HL-60 (cell line): ENCODE data around the gene XPO1.

ENCODE experiments used
- CTCF ChIP-seq: IDR thresholded peaks from one replicate; pipeline ENCODE4 v1.5.1; 2011; ENCODE audit warnings: low read length, control low read depth, inconsistent platforms; ENCODE audit not compliant: insufficient read depth
- POLR2AphosphoS5 ChIP-seq: IDR thresholded peaks from 2 replicates; pipeline ENCODE4 v1.6.1; 2012; ENCODE audit warnings: low read depth
- TF ChIP-seq, protein P1 (sequence below): IDR thresholded peaks from 2 replicates; pipeline ENCODE4 v1.6.1; 2012; ENCODE audit warnings: low read depth; ENCODE audit not compliant: insufficient replicate concordance

- TF ChIP-seq CTCF (no peak), POLR2AphosphoS5 (no peak)
- TF ChIP-seq, protein P1, sequence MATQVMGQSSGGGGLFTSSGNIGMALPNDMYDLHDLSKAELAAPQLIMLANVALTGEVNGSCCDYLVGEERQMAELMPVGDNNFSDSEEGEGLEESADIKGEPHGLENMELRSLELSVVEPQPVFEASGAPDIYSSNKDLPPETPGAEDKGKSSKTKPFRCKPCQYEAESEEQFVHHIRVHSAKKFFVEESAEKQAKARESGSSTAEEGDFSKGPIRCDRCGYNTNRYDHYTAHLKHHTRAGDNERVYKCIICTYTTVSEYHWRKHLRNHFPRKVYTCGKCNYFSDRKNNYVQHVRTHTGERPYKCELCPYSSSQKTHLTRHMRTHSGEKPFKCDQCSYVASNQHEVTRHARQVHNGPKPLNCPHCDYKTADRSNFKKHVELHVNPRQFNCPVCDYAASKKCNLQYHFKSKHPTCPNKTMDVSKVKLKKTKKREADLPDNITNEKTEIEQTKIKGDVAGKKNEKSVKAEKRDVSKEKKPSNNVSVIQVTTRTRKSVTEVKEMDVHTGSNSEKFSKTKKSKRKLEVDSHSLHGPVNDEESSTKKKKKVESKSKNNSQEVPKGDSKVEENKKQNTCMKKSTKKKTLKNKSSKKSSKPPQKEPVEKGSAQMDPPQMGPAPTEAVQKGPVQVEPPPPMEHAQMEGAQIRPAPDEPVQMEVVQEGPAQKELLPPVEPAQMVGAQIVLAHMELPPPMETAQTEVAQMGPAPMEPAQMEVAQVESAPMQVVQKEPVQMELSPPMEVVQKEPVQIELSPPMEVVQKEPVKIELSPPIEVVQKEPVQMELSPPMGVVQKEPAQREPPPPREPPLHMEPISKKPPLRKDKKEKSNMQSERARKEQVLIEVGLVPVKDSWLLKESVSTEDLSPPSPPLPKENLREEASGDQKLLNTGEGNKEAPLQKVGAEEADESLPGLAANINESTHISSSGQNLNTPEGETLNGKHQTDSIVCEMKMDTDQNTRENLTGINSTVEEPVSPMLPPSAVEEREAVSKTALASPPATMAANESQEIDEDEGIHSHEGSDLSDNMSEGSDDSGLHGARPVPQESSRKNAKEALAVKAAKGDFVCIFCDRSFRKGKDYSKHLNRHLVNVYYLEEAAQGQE: no peak
These were observed 87.0 kb downstream of the XPO1 start for GRCh38 chr2:61451178-61451577.
